K562 (cell line): ENCODE data around the gene ERVMER34-1. TPM values are rescaled to one million over a fixed set of nuclear protein-coding genes. Genes with fewer than 3 reads are reported as not detected.

ENCODE experiments used
- ATAC-seq: fragments of 200-7000 bp; cut with Tn5 transposase; 3 replicates; pipeline ENCODE4 v1.9.1; 2020; ENCODE audit warnings: moderate library complexity
- BruUV-seq: library from RNA; stranded (reverse); fragments of 400-500 nt; replicated peaks from 2 replicates; lab custom pipeline; 2021; lab: Mats Ljungman, UMichigan
- CTCF ChIA-PET: fragments of 300-600 bp; formaldehyde crosslinking; extraction: SDS; loops from one replicate; lab custom pipeline; 2021; ENCODE audit warnings: low intra/inter-chr PET ratio; lab: Yijun Ruan, JAX
- POLR2A ChIA-PET: fragments of 300-600, 350-650 bp; sonication (Branson Sonifier 250); formaldehyde crosslinking; extraction: SDS; loops from one replicate; lab custom pipeline; 2021; ENCODE audit warnings: antibody characterized with exemption, inconsistent platforms; lab: Yijun Ruan, JAX
- DNase-seq, 4 experiments: peaks; one replicate each; pipeline versions ENCODE4 v3.0.0 to v3.0.0-alpha.2; 2011 to 2018; ENCODE audit warnings: low spot score in 3 of 4, mixed read lengths in 3 of 4; ENCODE audit errors: extremely low read depth in 1 of 4
- FAIRE-seq: peaks from 2 replicates; lab custom pipeline; 2011; peaks lifted over from hg19 to GRCh38; lab: Jason Lieb, UNC
- H2AFZ ChIP-seq: 2 replicates; pipeline ENCODE4 v1.6.0; 2011; ENCODE audit warnings: low read depth, low read length, control low read depth, inconsistent platforms
- H3K27ac ChIP-seq: fragments of 200-600 bp; 3 replicates; pipeline ENCODE4 v1.8.0; 2011; ENCODE audit warnings: low read depth, mild to moderate bottlenecking, control low read depth, inconsistent platforms, low read length, moderate library complexity, mixed read lengths; ENCODE audit errors: extremely low read depth
- H3K27me3 ChIP-seq, 2 experiments: fragments of 300-600 bp in 1 of 2; 2 replicates in 1 of 2; 3 replicates in 1 of 2; pipeline versions ENCODE4 v1.6.0 to v1.8.0; 2011; ENCODE audit warnings: inconsistent platforms in 2 of 2, low read length in 2 of 2, mild to moderate bottlenecking in 1 of 2, mixed read lengths in 1 of 2, moderate library complexity in 1 of 2; ENCODE audit not compliant: control insufficient read depth in 2 of 2, insufficient read depth in 2 of 2
- H3K36me3 ChIP-seq: fragments of 300-600 bp; 3 replicates; pipeline ENCODE4 v1.8.0; 2011; ENCODE audit warnings: mild to moderate bottlenecking, low read length, inconsistent platforms; ENCODE audit not compliant: control insufficient read depth, insufficient read depth
- H3K4me1 ChIP-seq, 2 experiments: fragments of 200-600 bp in 1 of 2; replicated peaks in 1 of 2; 2 replicates in 1 of 2; 3 replicates in 1 of 2; pipeline versions ENCODE4 v1.5.1 to v1.8.0; 2011; ENCODE audit warnings: inconsistent platforms in 2 of 2, low read length in 2 of 2, mild to moderate bottlenecking in 1 of 2, mixed read lengths in 1 of 2, moderate library complexity in 1 of 2; ENCODE audit not compliant: control insufficient read depth in 2 of 2, insufficient read depth in 2 of 2
- H3K4me2 ChIP-seq: 2 replicates; pipeline ENCODE4 v1.6.1; 2011; ENCODE audit warnings: low read length, control low read depth, inconsistent platforms, mixed read lengths; ENCODE audit not compliant: insufficient read depth
- H3K4me3 ChIP-seq: fragments of 200-600 bp; sonication (generic), shearing (Covaris generic); 2 replicates; pipeline ENCODE4 v1.5.1; 2016; ENCODE audit warnings: control low read depth, inconsistent platforms
- H3K79me2 ChIP-seq: fragments of 200-600 bp; 3 replicates; pipeline ENCODE4 v1.8.0; 2011; ENCODE audit warnings: low read length, inconsistent platforms; ENCODE audit not compliant: control insufficient read depth, insufficient read depth
- H3K9ac ChIP-seq, 2 experiments: 2 replicates each; pipeline versions ENCODE4 v1.6.0 to v1.6.1; 2011; ENCODE audit warnings: low read depth in 2 of 2, low read length in 2 of 2, control low read depth in 1 of 2, inconsistent platforms in 1 of 2, mild to moderate bottlenecking in 1 of 2, mixed read lengths in 1 of 2; ENCODE audit not compliant: insufficient read depth in 1 of 2
- H3K9me1 ChIP-seq: one replicate; pipeline ENCODE4 v1.6.0; 2011; ENCODE audit warnings: inconsistent platforms, mild to moderate bottlenecking, low read length, moderate library complexity; ENCODE audit not compliant: control insufficient read depth, insufficient read depth
- H3K9me3 ChIP-seq: replicated peaks from 2 replicates; pipeline ENCODE4 v1.5.1; 2011; ENCODE audit warnings: low read depth, low read length, inconsistent platforms; ENCODE audit not compliant: control insufficient read depth, insufficient read depth
- H4K20me1 ChIP-seq: replicated peaks from 2 replicates; pipeline ENCODE4 v1.6.1; 2011; ENCODE audit warnings: low read length, inconsistent platforms, mixed read lengths; ENCODE audit not compliant: control insufficient read depth, insufficient read depth
- BCL6 ChIP-seq: fragments of 250-450 bp; sonication (Bioruptor Pico); IDR thresholded peaks from 2 replicates; pipeline ENCODE4 v1.4.0; 2020
- BHLHE40 ChIP-seq: IDR thresholded peaks from 2 replicates; pipeline ENCODE4 v1.6.1; 2011; ENCODE audit warnings: low read length, improper control_type of control experiment
- DLX4 ChIP-seq: fragments of 250-450 bp; sonication (Bioruptor Pico); IDR thresholded peaks from 2 replicates; pipeline ENCODE4 v1.6.1; 2021; ENCODE audit warnings: mild to moderate bottlenecking
- ELK3 ChIP-seq: fragments of 450-650 bp; formaldehyde crosslinking; IDR thresholded peaks from 2 replicates; pipeline ENCODE4 v1.4.0; 2020; ENCODE audit warnings: mild to moderate bottlenecking
- EP400 ChIP-seq: fragments of 450-650 bp; IDR thresholded peaks from 2 replicates; pipeline ENCODE4 v1.6.1; 2017; ENCODE audit warnings: antibody characterized with exemption, mild to moderate bottlenecking, moderate library complexity
- GATA2 ChIP-seq: sonication (generic); formaldehyde crosslinking; IDR thresholded peaks from 2 replicates; pipeline ENCODE4 v1.4.0; 2020; ENCODE audit warnings: mild to moderate bottlenecking, missing genetic modification reagents
- HMGN3 ChIP-seq: IDR thresholded peaks from 2 replicates; pipeline ENCODE4 v1.6.1; 2011; ENCODE audit warnings: borderline replicate concordance, low read depth, mild to moderate bottlenecking, mixed read lengths, low read length; ENCODE audit not compliant: insufficient read length; ENCODE audit errors: extremely low read depth
- MAX ChIP-seq: sonication (generic); formaldehyde crosslinking; IDR thresholded peaks from 2 replicates; pipeline ENCODE4 v1.9.0; 2022; ENCODE audit warnings: mild to moderate bottlenecking, missing genetic modification reagents
- NUFIP1 ChIP-seq: fragments of 450-650 bp; IDR thresholded peaks from 2 replicates; pipeline ENCODE4 v1.6.1; 2018; ENCODE audit not compliant: partially characterized antibody
- POLR2A ChIP-seq: fragments of 450-650 bp; conservative IDR thresholded peaks from 2 replicates; pipeline ENCODE4 v1.6.1; 2016
- RBM22 ChIP-seq: fragments of 200-400 bp; formaldehyde crosslinking; IDR thresholded peaks from 2 replicates; pipeline ENCODE4 v1.6.1; 2018; ENCODE audit warnings: low read length, low read depth; ENCODE audit not compliant: poor library complexity, severe bottlenecking
- SMAD1 ChIP-seq: fragments of 150-350 bp; IDR thresholded peaks from 2 replicates; pipeline ENCODE4 v1.6.1; 2014; ENCODE audit warnings: low read length, low read depth; ENCODE audit not compliant: partially characterized antibody
- SMAD4 ChIP-seq: fragments of 250-450 bp; sonication (Bioruptor Pico); conservative IDR thresholded peaks from 2 replicates; pipeline ENCODE4 v1.8.0; 2021; ENCODE audit warnings: inconsistent platforms, mild to moderate bottlenecking, moderate library complexity
- TAL1 ChIP-seq: fragments of 450-650 bp; IDR thresholded peaks from 2 replicates; pipeline ENCODE4 v1.6.1; 2016; ENCODE audit warnings: mild to moderate bottlenecking
- ZNF12 ChIP-seq: sonication (generic); formaldehyde crosslinking; IDR thresholded peaks from 2 replicates; pipeline ENCODE4 v1.4.0; 2020; ENCODE audit warnings: mild to moderate bottlenecking, missing genetic modification reagents
- WGBS: fragments of 100-300 bp; shearing (Covaris generic); methylation state at CpG from one replicate; pipeline ENCODE4 v1.1.6; 2016; ENCODE audit warnings: low coverage, mixed read lengths; ENCODE audit not compliant: insufficient coverage; ENCODE audit errors: missing lambda C conversion rate; 5-methylcytosine and 5-hydroxymethylcytosine counted together
- in situ Hi-C: fragments of 300-500 bp; cut with MboI; formaldehyde crosslinking; loops from 4 replicates; pipeline ENCODE4 v1.15.0; 2018; ENCODE audit warnings: inconsistent platforms, mixed read lengths
- intact Hi-C: fragments of 100-400 bp; cut with micrococcal nuclease; formaldehyde crosslinking; loops from 2 replicates; pipeline ENCODE4 v1.14.2; 2022
- polyA plus RNA-seq, 8 experiments: library from polyadenylated mRNA; depleted of rRNA in 4 of 8; stranded (reverse) in 5 of 8; unstranded in 3 of 8; fragments of >200 nt; fragmentation: Nextera tagmentation in 2 of 8; fragmentation: Illumina TruSeq in 1 of 8; extraction: Ambion mirVana in 2 of 8; extraction: Trizol in 1 of 8; gene quantifications; 2 replicates each; pipeline versions ENCODE4 v1.2.1 to v1.2.3, GENCODE V29; 2011 to 2014; ENCODE audit warnings: inconsistent platforms in 1 of 8, missing spikeins in 1 of 8
- total RNA-seq, 7 experiments: library from RNA; depleted of rRNA in 6 of 7; stranded (reverse); fragments of >200 nt in 6 of 7; fragmentation: Illumina TruSeq in 2 of 7; extraction: Trizol in 2 of 7; gene quantifications; 2 replicates each; pipeline versions ENCODE4 v1.2.1 to v1.2.3, GENCODE V29; 2011 to 2021; ENCODE audit warnings: low replicate concordance in 1 of 7

The ERVMER34-1 gene
- total and polyA plus RNA-seq, 9 of the 15 experiments (the other 6 are each of a cell fraction or from before 2014, with no cell fraction given): 0.04 to 0.57 (median 0.25) TPM

GRCh38 chr4:52714597-52715254 lies 36.5 kb downstream of the ERVMER34-1 start (continued):
- TF ChIP-seq SMAD1: no peak
- no peak for TF ChIP-seq GATA2
- peak; percentile 61; the same call in 1 of the 2 replicates for TF ChIP-seq EP400
- no peak for TF ChIP-seq HMGN3
- TF ChIP-seq SMAD4: 0 out of 2 replicates have a peak, but pooled peaks have one; percentile 25
- TF ChIP-seq DLX4: no peak
- TF ChIP-seq TAL1: peak; percentile 21; the same call in 1 of the 2 replicates
- TF ChIP-seq NUFIP1: no peak

GRCh38 chr4:52713456-52713937 lies 37.7 kb downstream of the ERVMER34-1 start:
- Histone ChIP-seq H3K79me2 (peaks cover 41% of the 10 kb centered on the region), H3K36me3 (peaks cover 52% of the 10 kb centered on the region), H3K27ac (peak overlapping the region; percentile 93), H3K9ac (peak overlapping the region; percentile 96 to 98), H2AFZ (no peak overlapping the region), H3K4me1 (peaks cover 4 to 21% of the 10 kb centered on the region in 2 experiments; a peak in 4 of 5 replicates), H3K9me1 (no peaks in the 10 kb centered on the region), H4K20me1 (no peaks in the 10 kb centered on the region), H3K4me2 (peak overlapping the region; percentile 93), H3K9me3 (no peaks in the 10 kb centered on the region), H3K27me3 (no peaks in the 10 kb centered on the region; a peak in 1 of 5 replicates), H3K4me3 (peak overlapping the region; percentile 95)
- intact Hi-C loops: loop anchor here (5.0 kb wide), 1 partner anchor 149 kb away; the partner anchor contains the start of gene RASL11B
- WGBS: 1% methylated on average over 12 of the region's 12 CpGs
- BruUV-seq: no TSS peak
- ChIA-PET POLR2A (interaction anchor here (0.6 to 2.2 kb wide), 5 partner anchors 9 to 120 kb away, joined by 3 to 9 read pairs (median 7); no protein-coding TSS in a partner anchor), CTCF (no interaction called here)
- DNase-seq: peak in 2 of 4 experiments; percentile 26 to 43
- FAIRE-seq: peak; percentile 29
- no peak for ATAC-seq
- in situ Hi-C loops: no loop called here
- TF ChIP-seq BHLHE40: 0 out of 2 replicates have a peak, but pooled peaks have one; percentile 20
- no peak for TF ChIP-seq ELK3 (CRISPR knock-in tag)
- TF ChIP-seq RBM22: no peak
- peak; percentile 9; the same call in 1 of the 2 replicates for TF ChIP-seq POLR2A
- TF ChIP-seq BCL6 (CRISPR knock-in tag): no peak
- TF ChIP-seq MAX (CRISPR knock-in tag): peak; percentile 42; the same call in 1 of the 2 replicates
- no peak for TF ChIP-seq ZNF12 (CRISPR knock-in tag)
